HepG2 (cell line): ENCODE data around the gene SAMM50. TPM values are rescaled to one million over a fixed set of nuclear protein-coding genes. Genes with fewer than 3 reads are reported as not detected.

Experiments used
- ATAC-seq: fragments of 200-7000 bp; cut with Tn5 transposase; 3 replicates; pipeline ENCODE4 v1.9.1; 2020; ENCODE audit warnings: mild to moderate bottlenecking, moderate library complexity
- BruUV-seq: library from RNA; stranded (reverse); fragments of 400-500 nt; replicated peaks from 2 replicates; lab custom pipeline; 2021; lab: Mats Ljungman, UMichigan
- CTCF ChIA-PET: fragments of 300-600 bp; formaldehyde crosslinking; extraction: SDS; loops from one replicate; lab custom pipeline; 2021; ENCODE audit warnings: low total read pairs, inconsistent platforms, low intra/inter-chr PET ratio; lab: Yijun Ruan, JAX
- POLR2A ChIA-PET: fragments of 350-600 bp; sonication (Branson Sonifier 250); formaldehyde crosslinking; loops from one replicate; lab custom pipeline; 2020; ENCODE audit warnings: antibody characterized with exemption, inconsistent platforms; lab: Yijun Ruan, JAX
- DNase-seq: peaks from one replicate; pipeline ENCODE4 v3.0.0-alpha.2; 2015; ENCODE audit warnings: low spot score
- FAIRE-seq: peaks from 3 replicates; lab custom pipeline; 2011; peaks lifted over from hg19 to GRCh38; lab: Jason Lieb, UNC
- H2AFZ ChIP-seq: one replicate; pipeline ENCODE4 v1.6.1; 2011; ENCODE audit warnings: low read length, inconsistent platforms
- H3K27ac ChIP-seq: fragments of 300-600 bp; 3 replicates; pipeline ENCODE4 v1.8.0; 2011; ENCODE audit warnings: mixed run types, mild to moderate bottlenecking, mixed read lengths, low read length, inconsistent platforms; ENCODE audit not compliant: insufficient read depth; ENCODE audit errors: extremely low read length
- H3K27me3 ChIP-seq, 2 experiments: fragments of 200-600 bp in 1 of 2; 2 replicates in 1 of 2; 3 replicates in 1 of 2; pipeline versions ENCODE4 v1.6.0 to v1.8.0; 2011; ENCODE audit warnings: low read length in 2 of 2, mild to moderate bottlenecking in 2 of 2, moderate library complexity in 2 of 2, inconsistent platforms in 1 of 2; ENCODE audit not compliant: insufficient read depth in 2 of 2, control insufficient read depth in 1 of 2
- H3K36me3 ChIP-seq, 2 experiments: fragments of 200-600 bp in 1 of 2; replicated peaks in 1 of 2; 2 replicates in 1 of 2; 3 replicates in 1 of 2; pipeline versions ENCODE4 v1.5.1 to v1.8.0; 2011; ENCODE audit warnings: low read length in 2 of 2, inconsistent platforms in 1 of 2; ENCODE audit not compliant: insufficient read depth in 2 of 2, control insufficient read depth in 1 of 2
- H3K4me1 ChIP-seq: 2 replicates; pipeline ENCODE4 v1.5.1; 2012; ENCODE audit warnings: low read length, inconsistent platforms; ENCODE audit not compliant: insufficient read depth
- H3K4me2 ChIP-seq: 2 replicates; pipeline ENCODE4 v1.6.0; 2011; ENCODE audit warnings: low read depth, low read length, inconsistent platforms
- H3K4me3 ChIP-seq, 3 experiments: fragments of 200-600 bp in 1 of 3; sonication (generic), shearing (Covaris generic) in 1 of 3; replicated peaks in 1 of 3; 2 replicates each; pipeline ENCODE4 v1.5.1; 2011 to 2016; ENCODE audit warnings: low read length in 3 of 3, inconsistent platforms in 2 of 3, low read depth in 2 of 3, mild to moderate bottlenecking in 2 of 3, control low read depth in 1 of 3, mixed read lengths in 1 of 3; ENCODE audit not compliant: insufficient read depth in 1 of 3
- H3K79me2 ChIP-seq: one replicate; pipeline ENCODE4 v1.6.1; 2011; ENCODE audit warnings: low read length, inconsistent platforms; ENCODE audit not compliant: insufficient read depth
- H3K9ac ChIP-seq: 2 replicates; pipeline ENCODE4 v1.6.0; 2011; ENCODE audit warnings: mild to moderate bottlenecking, low read depth, low read length, inconsistent platforms; ENCODE audit not compliant: insufficient read depth
- H3K9me3 ChIP-seq: 2 replicates; pipeline ENCODE4 v1.5.1; 2012; ENCODE audit warnings: mild to moderate bottlenecking, low read length
- H4K20me1 ChIP-seq: 2 replicates; pipeline ENCODE4 v1.6.0; 2011; ENCODE audit warnings: inconsistent platforms, mild to moderate bottlenecking, low read length, moderate library complexity; ENCODE audit not compliant: insufficient read depth
- ARID3A ChIP-seq: IDR thresholded peaks from 2 replicates; pipeline ENCODE4 v1.6.1; 2012; ENCODE audit warnings: low read depth, low read length, improper control_type of control experiment
- CREB3 ChIP-seq: sonication (generic); formaldehyde crosslinking; IDR thresholded peaks from 2 replicates; pipeline ENCODE4 v1.5.0; 2020; ENCODE audit warnings: missing genetic modification reagents
- GATAD2A ChIP-seq: IDR thresholded peaks from 2 replicates; pipeline ENCODE4 v1.6.1; 2016
- REST ChIP-seq, 2 experiments: IDR thresholded peaks; 2 replicates each; pipeline ENCODE4 v1.6.1; 2011 to 2012; ENCODE audit warnings: low read length in 2 of 2, borderline replicate concordance in 1 of 2, low read depth in 1 of 2, mild to moderate bottlenecking in 1 of 2, moderate library complexity in 1 of 2
- SNAPC2 ChIP-seq: sonication (generic); formaldehyde crosslinking; IDR thresholded peaks from 2 replicates; pipeline ENCODE4 v1.8.1; 2022; ENCODE audit warnings: mild to moderate bottlenecking, missing genetic modification reagents
- ZSCAN9 ChIP-seq: IDR thresholded peaks from 2 replicates; pipeline ENCODE4 v1.6.1; 2016; ENCODE audit warnings: borderline replicate concordance
- WGBS: methylation state at CpG from one replicate; pipeline ENCODE4 v1.1.6; 2017; ENCODE audit warnings: low lambda C conversion rate; 5-methylcytosine and 5-hydroxymethylcytosine counted together
- in situ Hi-C: cut with HindIII; loops from 2 replicates; pipeline ENCODE4 v1.10.0; 2017; ENCODE audit warnings: low pct_unique_long_range_greater_than_20kb; ENCODE audit not compliant: extremely low pct_ligation_motif_present
- intact Hi-C: fragments of 100-400 bp; cut with micrococcal nuclease; formaldehyde crosslinking; loops from one replicate; pipeline ENCODE4 v1.10.0; 2022; ENCODE audit not compliant: unreplicated experiment
- polyA plus RNA-seq, 8 experiments: library from polyadenylated mRNA; depleted of rRNA in 3 of 8; stranded (reverse) in 7 of 8; unstranded in 1 of 8; fragments of >200 nt; fragmentation: Illumina TruSeq in 4 of 8; extraction: Trizol in 4 of 8; gene quantifications; 2 replicates each; pipeline versions ENCODE4 v1.2.1 to v1.2.3, GENCODE V29; 2011 to 2016; ENCODE audit warnings: low read depth in 4 of 8, missing spikeins in 1 of 8, mixed read lengths in 1 of 8; ENCODE audit not compliant: insufficient read depth in 1 of 8
- total RNA-seq, 5 experiments: library from RNA; depleted of rRNA; stranded (reverse); fragments of >200 nt; fragmentation: Illumina TruSeq; extraction: Trizol; gene quantifications; 2 replicates each; pipeline ENCODE4 v1.2.3, GENCODE V29; 2016; ENCODE audit warnings: low read depth in 1 of 5

SAMM50 gene
- total and polyA plus RNA-seq, 2 of the 13 experiments (the other 11 are each of a cell fraction or from before 2014, with no cell fraction given): 34.7 to 63.4 TPM

- 96% methylated on average over 7 of the region's 8 CpGs for WGBS
- Histone ChIP-seq H2AFZ (no peak overlapping the region), H3K4me3 (no peak overlapping the region), H3K9me3 (no peaks in the 10 kb centered on the region), H3K9ac (no peak overlapping the region), H3K27me3 (no peaks in the 10 kb centered on the region), H3K79me2 (no peaks in the 10 kb centered on the region), H3K27ac (no peak overlapping the region), H4K20me1 (no peaks in the 10 kb centered on the region), H3K36me3 (peaks cover 36 to 85% of the 10 kb centered on the region in 2 experiments), H3K4me2 (no peak overlapping the region), H3K4me1 (no peaks in the 10 kb centered on the region)
- POLR2A ChIA-PET: no interaction called here
- intact Hi-C loops (no loop called here), in situ Hi-C loops (no loop called here)
- FAIRE-seq: no peak
- TF ChIP-seq CREB3 (CRISPR knock-in tag) (no peak), SNAPC2 (no peak), GATAD2A (CRISPR knock-in tag) (no peak), REST (IDR thresholded peaks at IDR 0.05; ENCODE audit: borderline replicate concordance in 1 of 2, low read depth in 1 of 2, low read length in 2 of 2) (no peak), ARID3A (no peak), ZSCAN9 (CRISPR knock-in tag) (no peak)
- ATAC-seq: no peak
- BruUV-seq: no TSS peak
- CTCF ChIA-PET: no interaction called here
- no peak for DNase-seq
Measured at GRCh38 chr22:43971112-43971511, 15.9 kb downstream of the SAMM50 start.
